CD4-positive, alpha-beta T cell treated with Interferon alpha-2 for 1 hour (primary cell): ENCODE measurements around the gene UBE3C.
"Not testable (repeated sequence)": the region's sequence is repeated elsewhere in the genome, so short reads cannot be mapped to it uniquely, and the experiment has no call there.

Source experiments
- DNase-seq, 2 donors: peaks; one replicate each; pipeline ENCODE4 v3.0.0-alpha.2; 2020 to 2022

Gene UBE3C

GRCh38 chr7:157138424-157139110, at the start of gene UBE3C:
Gene UBE3C, plus strand, starts transcription at chr7:157138926. Its CDS starts 347 bp downstream, at chr7:157139273.
- DNase-seq, result peak; percentile 88 to 93

- no peak for DNase-seq
Observed at GRCh38 chr7:157089100-157089610, 49.6 kb upstream of the UBE3C start.

- no peak for DNase-seq
Observed at GRCh38 chr7:157090485-157091165, 48.1 kb upstream of the UBE3C start.

DNA sequence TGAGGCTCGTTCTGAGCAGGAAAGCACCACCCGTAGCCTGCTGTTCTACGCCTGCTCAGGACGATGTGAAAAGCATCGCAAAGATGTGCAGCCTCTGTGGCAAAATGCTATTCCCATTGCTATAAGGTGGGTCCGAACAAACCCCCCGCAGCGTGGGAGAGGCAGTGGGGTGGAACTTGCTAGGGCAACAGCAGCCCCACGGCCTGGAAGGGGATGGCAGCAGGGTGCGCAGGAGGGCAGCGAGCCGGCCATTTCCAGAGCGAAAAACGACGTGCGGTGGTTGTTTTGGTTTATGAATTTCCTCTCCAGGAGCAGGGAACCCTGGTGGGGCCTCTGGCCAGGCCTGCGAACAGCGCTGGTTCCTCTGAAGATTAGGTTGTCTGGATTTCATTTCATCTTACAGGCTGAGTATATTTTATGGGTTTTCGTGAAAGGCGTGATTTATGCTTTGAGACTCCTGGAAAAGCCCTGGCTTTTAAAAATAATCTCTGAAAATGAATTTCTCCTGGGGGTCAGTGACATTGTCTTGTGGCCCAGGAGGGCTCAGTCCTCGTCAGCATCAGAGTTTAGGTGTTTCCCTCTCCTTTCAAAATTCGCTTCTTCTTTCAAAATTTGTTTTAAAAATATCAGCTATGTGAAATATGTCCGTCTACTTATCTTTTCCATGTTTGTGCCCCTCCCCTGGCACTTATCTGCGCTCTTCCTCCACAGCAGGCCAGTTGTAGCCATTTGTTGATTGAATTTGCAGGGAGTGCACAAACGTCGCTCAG, 42.3 kb upstream of the UBE3C start:
- DNase-seq, result no peak

- DNase-seq, result no peak
Observed at GRCh38 chr7:157097056-157097329, 41.7 kb upstream of the UBE3C start.

GRCh38 chr7:157097569-157097968, 41.2 kb upstream of the UBE3C start:
- no peak for DNase-seq

DNA sequence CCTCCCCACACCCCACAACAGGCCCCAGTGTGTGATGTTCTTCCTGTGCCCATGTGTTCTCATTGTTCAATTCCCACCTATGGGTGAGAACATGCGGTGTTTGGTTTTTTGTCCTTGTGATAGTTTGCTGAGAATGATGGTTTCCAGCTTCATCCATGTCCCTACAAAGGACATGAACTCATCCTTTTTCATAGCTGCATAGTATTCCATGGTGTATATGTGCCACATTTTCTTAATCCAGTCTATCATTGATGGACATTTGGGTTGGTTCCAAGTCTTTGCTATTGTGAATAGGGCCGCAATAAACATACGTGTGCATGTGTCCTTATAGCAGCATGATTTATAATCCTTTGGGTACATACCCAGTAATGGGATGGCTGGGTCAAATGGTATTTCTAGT, 38.7 kb upstream of the UBE3C start:
- not testable (repeated sequence) for DNase-seq

DNA sequence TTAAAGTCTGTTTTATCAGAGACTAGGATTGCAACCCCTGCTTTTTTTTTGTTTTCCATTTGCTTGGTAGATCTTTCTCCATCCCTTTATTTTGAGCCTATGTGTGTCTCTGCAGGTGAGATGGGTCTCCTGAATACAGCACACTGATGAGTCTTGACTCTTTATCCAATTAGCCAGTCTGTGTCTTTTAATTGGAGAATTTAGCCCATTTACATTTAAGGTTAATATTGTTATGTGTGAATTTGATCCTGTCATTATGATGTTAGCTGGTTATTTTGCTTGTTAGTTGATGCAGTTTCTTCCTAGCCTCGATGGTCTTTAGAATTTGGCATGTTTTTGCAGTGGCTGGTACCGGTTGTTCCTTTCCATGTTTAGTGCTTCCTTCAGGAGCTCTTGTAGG, 35.1 kb upstream of the UBE3C start:
- DNase-seq, result not testable (repeated sequence)

DNA sequence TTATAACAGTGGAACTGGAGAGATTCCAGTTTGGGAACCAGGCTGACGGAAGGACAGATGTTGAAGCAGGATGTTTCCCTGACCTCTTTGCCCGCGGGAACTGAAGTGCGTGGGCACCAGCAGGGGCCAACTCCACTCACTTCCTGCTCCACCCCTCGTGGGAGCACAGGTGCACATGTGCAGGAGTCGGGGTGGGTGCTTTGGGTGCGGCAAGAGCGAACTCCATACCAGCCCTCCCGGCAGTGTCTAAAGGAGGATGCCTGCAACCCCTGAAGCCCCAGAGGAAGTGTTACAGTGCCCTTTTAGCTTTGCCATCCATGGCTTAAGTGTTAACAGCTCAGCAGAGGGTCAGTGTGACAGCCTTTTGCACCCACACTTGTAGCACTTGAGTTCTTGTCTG, 27.4 kb upstream of the UBE3C start:
- DNase-seq, result no peak

GRCh38 chr7:157112706-157113105, 26.0 kb upstream of the UBE3C start:
- DNase-seq, result no peak

DNA sequence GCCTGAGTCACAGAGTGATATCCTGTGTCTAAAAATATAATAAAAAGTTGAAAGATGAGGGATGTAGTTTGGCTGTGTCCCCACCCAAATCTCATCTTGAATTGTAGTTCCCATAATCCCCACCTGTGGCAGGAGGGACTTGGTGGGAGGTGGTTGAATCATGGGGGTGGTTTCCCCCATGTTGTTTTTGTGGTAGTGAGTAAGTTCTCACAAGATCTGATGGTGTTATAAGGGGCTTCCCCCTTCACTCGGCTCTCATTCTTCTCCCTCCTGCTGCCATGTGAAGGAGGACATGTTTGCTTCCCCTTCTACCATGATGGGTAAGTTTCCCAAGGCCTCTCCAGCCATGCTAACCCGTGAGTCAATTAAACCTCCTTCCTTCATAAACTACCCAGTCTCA, 25.1 kb upstream of the UBE3C start:
- no peak for DNase-seq

GRCh38 chr7:157116762-157117161, 22.0 kb upstream of the UBE3C start:
- DNase-seq, result no peak

DNA sequence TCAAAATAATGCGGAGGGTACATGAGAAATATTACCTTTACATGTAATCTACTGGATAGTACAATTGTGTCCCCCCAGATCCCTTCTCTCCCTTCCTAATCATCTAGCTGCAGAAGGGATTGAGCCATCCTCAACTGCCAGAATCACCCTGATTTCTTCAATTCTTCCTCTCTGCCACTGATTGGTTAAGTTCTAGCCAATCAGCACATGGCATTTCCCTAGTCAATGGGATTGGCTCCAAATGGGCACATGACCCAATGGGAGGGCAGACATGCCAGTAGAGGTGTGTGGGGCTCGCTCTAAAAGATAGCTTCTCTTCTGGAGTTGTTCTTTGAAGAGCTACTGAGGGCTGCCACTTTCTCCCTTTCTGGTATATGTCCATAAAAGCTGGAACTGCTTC, 20.9 kb upstream of the UBE3C start:
- DNase-seq, result no peak

DNA sequence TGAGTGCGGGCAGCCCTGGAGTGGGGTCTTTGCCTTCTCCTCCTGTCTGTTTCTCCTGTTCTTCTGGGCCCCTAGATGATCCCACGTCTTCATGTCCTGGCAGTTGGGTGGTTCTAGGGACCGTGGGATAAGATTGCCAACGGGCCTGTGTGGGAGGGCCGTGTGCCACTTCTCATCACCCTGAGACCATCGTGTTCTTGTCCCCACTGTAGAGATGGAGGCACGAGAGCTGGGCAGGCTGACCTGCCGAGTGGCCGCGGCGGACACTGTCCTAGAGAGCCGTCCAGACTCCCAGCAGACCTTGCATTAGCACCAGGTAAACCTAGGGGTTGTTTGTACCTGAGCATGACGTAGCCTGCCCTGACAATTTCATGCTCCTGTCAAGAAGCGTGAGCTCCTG, 18.5 kb upstream of the UBE3C start:
- no peak for DNase-seq

DNA sequence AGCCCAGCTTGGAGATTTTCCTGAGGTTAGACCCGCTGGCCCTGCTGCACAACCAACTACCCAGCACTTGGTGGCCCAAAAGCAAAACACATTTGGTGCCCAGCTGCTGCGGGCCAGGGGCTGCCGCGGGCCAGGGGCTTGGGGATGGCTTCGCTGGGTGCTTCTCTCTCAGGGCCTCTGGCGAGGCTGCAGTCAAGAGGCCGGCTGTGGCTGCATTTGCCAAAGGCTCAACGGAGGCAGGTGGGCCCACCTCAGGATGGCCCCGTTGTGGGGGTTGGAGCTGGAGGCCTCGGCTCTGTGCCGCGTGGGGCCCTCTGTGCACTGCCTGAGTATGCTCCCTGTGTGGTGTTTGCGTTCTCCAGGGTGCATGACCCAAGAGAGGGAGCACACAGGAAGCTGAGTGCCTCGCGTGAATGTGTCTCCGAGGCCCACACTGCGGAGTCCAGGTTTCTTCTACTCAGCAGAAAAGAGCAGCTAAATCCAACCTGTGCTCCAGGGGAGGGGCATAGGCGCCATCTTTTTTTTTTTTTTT, 17.5 kb upstream of the UBE3C start:
- no peak for DNase-seq

DNA sequence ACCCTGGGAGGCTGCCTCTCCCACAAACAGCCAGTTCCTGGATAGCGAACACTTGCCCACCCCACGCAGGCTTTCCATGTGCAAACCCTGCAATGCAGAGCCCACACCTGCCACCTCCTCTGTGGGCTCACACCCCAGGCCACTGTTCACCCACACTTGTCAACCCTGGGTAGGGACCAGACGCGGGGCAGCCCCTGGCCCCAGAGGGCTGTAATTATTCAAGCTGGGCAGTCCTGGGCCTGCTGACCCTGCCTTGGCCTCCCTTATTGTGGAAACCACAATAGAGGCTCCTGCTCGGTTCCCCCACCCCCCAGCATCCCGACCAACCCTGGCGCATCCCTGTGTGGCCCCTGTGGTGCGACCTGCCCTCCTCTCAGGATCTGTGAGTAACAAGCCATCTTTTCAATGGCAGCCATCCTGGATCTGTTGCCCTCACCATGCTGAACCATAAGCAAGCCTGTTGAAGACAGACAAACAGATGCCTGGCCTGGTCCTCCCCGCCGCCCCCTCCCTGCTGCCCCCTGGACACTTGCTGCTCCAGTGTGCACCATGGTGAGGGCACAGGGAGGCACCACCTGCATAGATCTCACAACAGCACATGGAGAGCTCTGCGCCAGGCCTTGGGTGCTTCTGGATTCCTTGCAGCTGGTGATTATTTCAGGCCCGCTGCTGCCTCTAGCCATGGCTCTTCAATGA, 15.8 kb upstream of the UBE3C start:
- no peak for DNase-seq

DNA sequence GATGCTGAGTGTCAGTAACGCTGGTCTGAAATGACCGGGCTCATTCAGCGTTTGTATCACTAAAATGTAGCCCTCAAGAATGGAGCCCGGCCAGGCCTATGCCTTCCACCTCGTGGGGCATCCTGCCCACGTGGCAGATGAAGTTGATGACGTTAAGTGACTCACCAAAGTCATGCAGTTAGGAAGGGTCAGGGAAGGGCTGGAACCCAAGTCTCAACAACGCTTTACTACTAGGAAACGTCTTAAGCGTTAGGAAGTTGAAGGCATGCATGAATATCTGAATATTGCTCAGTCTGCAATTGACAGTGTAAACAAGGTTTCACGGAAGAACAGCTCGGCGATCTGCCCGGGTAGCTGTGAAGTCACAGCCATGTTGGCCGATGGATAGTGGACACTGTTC, 14.0 kb upstream of the UBE3C start:
- no peak for DNase-seq

DNA sequence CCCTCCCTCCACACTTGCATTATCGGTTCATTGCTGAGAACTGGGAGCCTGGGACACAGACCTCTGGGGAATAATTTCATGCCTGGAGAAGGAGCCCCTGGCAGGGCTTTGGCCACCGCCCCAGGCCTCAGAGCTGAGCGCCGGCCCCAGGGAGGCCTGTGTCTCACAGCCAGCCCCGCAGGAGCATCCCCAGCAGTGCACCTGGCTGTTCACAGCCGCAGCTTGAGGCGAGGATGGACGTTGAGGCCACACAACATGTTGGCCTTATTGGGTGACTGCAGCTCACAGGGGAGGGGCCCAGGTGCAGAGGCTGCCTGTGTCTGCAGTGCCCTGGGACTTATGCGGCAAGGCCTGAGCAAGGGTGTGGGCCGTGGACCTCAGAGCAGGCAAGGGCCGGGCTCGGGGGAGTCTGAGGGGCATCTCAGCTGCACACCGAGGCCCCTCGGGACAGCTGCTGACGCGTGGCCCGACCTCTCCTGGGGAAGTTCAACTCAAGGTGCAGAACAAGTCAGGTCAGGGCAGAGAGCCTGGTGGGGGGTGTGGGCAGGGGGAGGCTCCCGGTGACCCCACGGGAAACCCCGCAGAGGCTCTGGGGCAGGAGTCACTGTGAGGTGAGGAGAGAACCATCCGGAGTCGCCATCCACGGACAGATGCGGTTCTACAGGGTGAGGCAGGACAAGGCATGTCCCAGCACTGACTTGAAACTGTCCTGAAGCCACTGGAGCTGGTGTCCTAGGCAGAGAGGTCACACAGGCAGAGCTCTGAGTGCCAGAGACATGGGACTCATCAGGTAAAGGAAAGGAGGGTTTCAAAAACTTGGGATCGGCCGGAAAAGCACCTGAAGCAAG, 13.1 kb upstream of the UBE3C start:
- DNase-seq, result no peak

- no peak for DNase-seq
Observed at GRCh38 chr7:157126921-157127320, 11.8 kb upstream of the UBE3C start.

DNA sequence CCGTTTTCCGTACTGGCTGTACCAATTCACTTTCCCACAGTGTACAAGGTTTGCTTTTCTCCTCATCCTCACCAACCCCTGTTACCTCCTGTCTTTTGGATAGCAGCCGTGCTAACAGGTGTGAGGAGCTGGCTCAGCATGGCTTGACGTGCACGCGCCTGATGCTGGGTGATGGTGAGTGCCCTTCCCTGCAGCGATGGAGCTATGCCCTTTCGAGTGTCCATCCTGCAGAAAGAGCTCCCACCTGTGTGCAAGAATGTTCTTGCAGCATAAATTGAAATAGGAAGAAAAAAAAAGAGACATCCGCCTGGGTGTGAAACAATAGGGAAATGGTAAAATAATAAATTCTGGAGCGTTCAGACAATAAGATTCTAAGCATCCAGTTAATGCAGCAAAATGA, 9.5 kb upstream of the UBE3C start:
- DNase-seq, result no peak

DNA sequence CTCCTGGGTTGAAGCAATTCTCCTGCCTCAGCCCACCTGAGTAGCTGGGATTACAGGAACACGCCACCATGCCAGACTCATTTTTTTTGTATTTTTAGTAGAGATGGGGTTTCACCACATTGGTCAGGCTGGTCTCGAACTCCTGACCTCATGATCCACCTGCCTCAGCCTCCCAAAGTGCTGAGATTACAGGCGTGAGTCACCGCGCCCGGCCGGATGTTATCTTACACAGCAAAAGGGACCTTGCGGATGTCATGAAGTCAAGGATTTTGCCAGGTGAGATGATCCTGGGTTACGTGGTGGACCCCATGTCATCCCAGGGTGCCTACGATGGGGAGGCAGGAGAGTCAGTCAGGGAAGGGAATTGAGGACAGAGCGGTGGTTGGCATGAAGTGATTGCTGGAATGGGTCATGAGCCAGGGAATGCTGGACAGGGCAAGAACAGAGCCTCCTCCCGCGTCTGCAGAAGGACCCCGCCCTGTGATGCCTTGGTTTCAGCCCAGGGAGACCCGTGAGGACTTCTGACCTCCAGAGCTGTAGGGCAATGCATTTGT, 8.7 kb upstream of the UBE3C start:
- DNase-seq, result no peak

DNA sequence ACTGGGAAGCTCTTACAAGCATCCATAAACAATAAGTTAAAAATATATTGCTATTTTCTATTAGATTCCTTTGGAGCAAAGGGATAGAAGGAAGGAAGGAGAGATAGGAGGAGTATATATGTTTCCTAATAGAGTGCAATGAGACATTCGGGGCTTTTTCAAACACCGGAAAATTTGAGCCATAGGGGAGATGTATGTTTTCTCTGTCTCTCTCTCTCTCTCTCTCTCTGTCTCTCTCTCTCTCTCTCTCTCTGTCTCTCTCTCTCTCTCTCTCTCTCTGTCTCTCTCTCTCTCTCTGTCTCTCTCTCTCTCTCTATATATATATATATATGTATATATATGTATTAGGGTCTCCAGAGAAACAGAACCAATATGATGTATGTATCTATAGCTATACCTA, 7.9 kb upstream of the UBE3C start:
- not testable (repeated sequence) for DNase-seq
